Measurements from ENCODE around the gene BUD31. TPM values are rescaled to one million over a fixed set of nuclear protein-coding genes. Genes with fewer than 3 reads are reported as not detected.

Gene BUD31
- total RNA-seq, 4 donors from 2014 or later = 23.3 to 46.8 (median 28.0) TPM

- no peaks in the 10 kb centered on the region for H3K27me3 ChIP-seq
- TF ChIP-seq CTCF (IDR thresholded peaks at IDR 0.05 in 4 of 5, conservative IDR thresholded peaks at IDR 0.05 in 1 of 5) = peak; percentile 10 to 49 (median 39)
- TF ChIP-seq POLR2A (IDR thresholded peaks at IDR 0.05) = no peak
- no peak overlapping the region for H3K4me3 ChIP-seq
- no peak overlapping the region for H3K27ac ChIP-seq
- in situ Hi-C loops (cut with MboI; ENCODE audit: low sequenced_read_pairs in 4 of 4) = loop anchor here in 1 of 4 donors (10.0 kb wide), 1 partner anchor 49 kb away; no protein-coding TSS in a partner anchor
- H3K9me3 ChIP-seq = no peaks in the 10 kb centered on the region
- ATAC-seq (peak in 1 of 2 donors; percentile 69), DNase-seq (peak in 1 of 2 donors; percentile 59)
- intact Hi-C loops (cut with DNase I; ENCODE audit: low total_unique reads) = no loop called here
- H3K36me3 ChIP-seq = peaks cover 0 to 68% of the 10 kb centered on the region in 2 donors
- no peaks in the 10 kb centered on the region for H3K4me1 ChIP-seq
Measured at GRCh38 chr7:99365318-99366141, 43.2 kb upstream of the BUD31 start.

GRCh38 chr7:99366646-99367045, 42.1 kb upstream of the BUD31 start:
- intact Hi-C loops (cut with DNase I; ENCODE audit: low total_unique reads) = no loop called here
- Histone ChIP-seq H3K36me3 (peaks cover 0 to 57% of the 10 kb centered on the region in 2 donors), H3K4me3 (no peak overlapping the region), H3K27ac (no peak overlapping the region), H3K9me3 (no peaks in the 10 kb centered on the region), H3K4me1 (no peaks in the 10 kb centered on the region), H3K27me3 (no peaks in the 10 kb centered on the region)
- no peak for TF ChIP-seq POLR2A (IDR thresholded peaks at IDR 0.05)
- no peak for TF ChIP-seq CTCF (IDR thresholded peaks at IDR 0.05 in 4 of 5, conservative IDR thresholded peaks at IDR 0.05 in 1 of 5)
- DNase-seq = peak in 1 of 2 donors; percentile 16
- ATAC-seq = no peak
- in situ Hi-C loops (cut with MboI; ENCODE audit: low sequenced_read_pairs in 4 of 4) = loop anchor here in 1 of 4 donors (10.0 kb wide), 1 partner anchor 48 kb away; no protein-coding TSS in a partner anchor

GRCh38 chr7:99368750-99369389, 39.9 kb upstream of the BUD31 start:
- Histone ChIP-seq H3K36me3 (peaks cover 0 to 39% of the 10 kb centered on the region in 2 donors), H3K27me3 (no peaks in the 10 kb centered on the region), H3K4me3 (no peak overlapping the region), H3K4me1 (peaks cover 0 to 5% of the 10 kb centered on the region in 2 donors), H3K27ac (no peak overlapping the region), H3K9me3 (no peaks in the 10 kb centered on the region)
- in situ Hi-C loops (cut with MboI; ENCODE audit: low sequenced_read_pairs in 4 of 4) (loop anchor here in 1 of 4 donors (10.0 kb wide), 1 partner anchor 46 kb away; no protein-coding TSS in a partner anchor), intact Hi-C loops (cut with DNase I; ENCODE audit: low total_unique reads) (no loop called here)
- no peak for ATAC-seq
- no peak for DNase-seq
- TF ChIP-seq POLR2A (IDR thresholded peaks at IDR 0.05) = no peak

GRCh38 chr7:99369767-99370391, 38.9 kb upstream of the BUD31 start:
- TF ChIP-seq POLR2A (IDR thresholded peaks at IDR 0.05) (no peak), CTCF (IDR thresholded peaks at IDR 0.05 in 4 of 5, conservative IDR thresholded peaks at IDR 0.05 in 1 of 5) (no peak)
- Histone ChIP-seq H3K27ac (no peak overlapping the region), H3K36me3 (peaks cover 0 to 29% of the 10 kb centered on the region in 2 donors), H3K4me1 (peaks cover 0 to 5% of the 10 kb centered on the region in 2 donors), H3K27me3 (no peaks in the 10 kb centered on the region), H3K9me3 (no peaks in the 10 kb centered on the region), H3K4me3 (no peak overlapping the region)
- ATAC-seq (no peak), DNase-seq (no peak)
- in situ Hi-C loops (cut with MboI; ENCODE audit: low sequenced_read_pairs in 4 of 4) (loop anchor here in 1 of 4 donors (10.0 kb wide), 1 partner anchor 45 kb away; no protein-coding TSS in a partner anchor), intact Hi-C loops (cut with DNase I; ENCODE audit: low total_unique reads) (no loop called here)
